CD14-positive monocyte (primary cell): ENCODE results near the gene HPSE2. TPM values are rescaled to one million over a fixed set of nuclear protein-coding genes. Genes with fewer than 3 reads are reported as not detected.

Experiments used
- DNase-seq, 3 donors: peaks; one replicate each; pipeline ENCODE4 v3.0.0-alpha.2; 2011 to 2022
- H2AFZ ChIP-seq: 2 replicates; pipeline ENCODE4 v1.6.0; 2012; ENCODE audit warnings: mild to moderate bottlenecking, low read depth, low read length, inconsistent platforms; ENCODE audit not compliant: insufficient read depth, poor library complexity, severe bottlenecking
- H3K27ac ChIP-seq, 2 donors: 1 replicate in 1 of 2; 2 replicates in 1 of 2; pipeline ENCODE4 v1.5.1; 2012 to 2013; ENCODE audit warnings: low read length in 2 of 2, control low read depth in 1 of 2, inconsistent platforms in 1 of 2, low read depth in 1 of 2, mild to moderate bottlenecking in 1 of 2
- H3K27me3 ChIP-seq, 2 donors: one replicate each; pipeline versions ENCODE4 v1.6.0 to v1.6.1; 2011 to 2013; ENCODE audit warnings: low read length in 2 of 2; ENCODE audit not compliant: control insufficient read depth in 2 of 2, insufficient read depth in 2 of 2
- H3K36me3 ChIP-seq, 2 donors: replicated peaks in 1 of 2; 1 replicate in 1 of 2; 2 replicates in 1 of 2; pipeline versions ENCODE4 v1.5.1 to v1.6.1; 2012 to 2013; ENCODE audit warnings: low read length in 2 of 2, control low read depth in 1 of 2, inconsistent platforms in 1 of 2, mild to moderate bottlenecking in 1 of 2; ENCODE audit not compliant: insufficient read depth in 2 of 2, control insufficient read depth in 1 of 2
- H3K4me1 ChIP-seq, 2 donors: 1 replicate in 1 of 2; 2 replicates in 1 of 2; pipeline versions ENCODE4 v1.5.1 to v1.6.1; 2012 to 2013; ENCODE audit warnings: low read length in 2 of 2, control low read depth in 1 of 2, inconsistent platforms in 1 of 2, mild to moderate bottlenecking in 1 of 2, moderate library complexity in 1 of 2; ENCODE audit not compliant: insufficient read depth in 2 of 2, control insufficient read depth in 1 of 2
- H3K4me2 ChIP-seq: replicated peaks from 2 replicates; pipeline ENCODE3; 2012; ENCODE audit warnings: low read length, moderate library complexity, mild to moderate bottlenecking; ENCODE audit not compliant: poor library complexity, severe bottlenecking; ENCODE audit errors: extremely low read depth
- H3K4me3 ChIP-seq, 3 experiments: fragments of 200-600 bp in 1 of 3; sonication (generic) in 1 of 3; replicated peaks in 1 of 3; 1 replicate in 2 of 3; 2 replicates in 1 of 3; pipeline ENCODE4 v1.5.1; 2011 to 2013; ENCODE audit warnings: low read length in 3 of 3, mild to moderate bottlenecking in 3 of 3, control low read depth in 2 of 3, low read depth in 2 of 3, inconsistent platforms in 1 of 3, moderate library complexity in 1 of 3
- H3K79me2 ChIP-seq: 2 replicates; pipeline ENCODE4 v1.6.0; 2012; ENCODE audit warnings: mild to moderate bottlenecking, control low read depth, inconsistent platforms, low read length, moderate library complexity; ENCODE audit not compliant: insufficient read depth
- H3K9ac ChIP-seq: 2 replicates; pipeline ENCODE4 v1.6.0; 2017; ENCODE audit warnings: low read length, mild to moderate bottlenecking; ENCODE audit not compliant: insufficient read depth, poor library complexity, severe bottlenecking
- H3K9me3 ChIP-seq, 2 donors: replicated peaks in 1 of 2; 1 replicate in 1 of 2; 2 replicates in 1 of 2; pipeline versions ENCODE4 v1.5.1 to v1.6.1; 2012 to 2013; ENCODE audit warnings: low read length in 2 of 2, control low read depth in 1 of 2; ENCODE audit not compliant: control insufficient read depth in 1 of 2, insufficient read depth in 1 of 2
- H4K20me1 ChIP-seq: 2 replicates; pipeline ENCODE4 v1.6.0; 2012; ENCODE audit warnings: mild to moderate bottlenecking, low read length, control low read depth, moderate library complexity; ENCODE audit not compliant: insufficient read depth
- H3K27ac Mint-ChIP-seq, 7 donors: one replicate each; pipeline ENCODE4 v1.8.0; 2020; ENCODE audit warnings: mild to moderate bottlenecking in 7 of 7, mixed read lengths in 7 of 7, moderate library complexity in 6 of 7, inconsistent platforms in 2 of 7
- H3K27me3 Mint-ChIP-seq, 3 donors: one replicate each; pipeline ENCODE4 v1.8.0; 2021 to 2022; ENCODE audit warnings: low read depth in 3 of 3, mild to moderate bottlenecking in 3 of 3, mixed read lengths in 3 of 3, moderate library complexity in 3 of 3, inconsistent platforms in 1 of 3
- H3K36me3 Mint-ChIP-seq, 2 donors: one replicate each; pipeline ENCODE4 v1.8.0; 2020; ENCODE audit warnings: mixed read lengths in 2 of 2, inconsistent platforms in 1 of 2, mild to moderate bottlenecking in 1 of 2
- H3K4me1 Mint-ChIP-seq: one replicate; pipeline ENCODE4 v1.8.0; 2020; ENCODE audit warnings: mild to moderate bottlenecking, mixed read lengths
- H3K4me3 Mint-ChIP-seq, 2 donors: one replicate each; pipeline ENCODE4 v1.8.0; 2020; ENCODE audit warnings: mild to moderate bottlenecking in 2 of 2, mixed read lengths in 2 of 2, moderate library complexity in 1 of 2
- H3K9me3 Mint-ChIP-seq, 7 donors: one replicate each; pipeline ENCODE4 v1.8.0; 2020 to 2022; ENCODE audit warnings: mixed read lengths in 7 of 7, mild to moderate bottlenecking in 6 of 7, moderate library complexity in 6 of 7, inconsistent platforms in 2 of 7
- CTCF ChIP-seq: fragments of 200-600 bp; IDR thresholded peaks from one replicate; pipeline ENCODE4 v1.8.0; 2022; ENCODE audit warnings: antibody characterized with exemption, mild to moderate bottlenecking
- WGBS: methylation state at CpG from one replicate; pipeline ENCODE4 v1.1.5; 2013; ENCODE audit warnings: missing lambda C conversion rate; ENCODE audit not compliant: insufficient coverage; 5-methylcytosine and 5-hydroxymethylcytosine counted together
- intact Hi-C, 2 donors: fragments of 100-400 bp; cut with micrococcal nuclease; formaldehyde crosslinking; loops; one replicate each; pipeline versions ENCODE4 v1.15.0 to v1.15.1; 2023
- polyA plus RNA-seq, 3 donors: library from polyadenylated mRNA; depleted of rRNA in 1 of 3; unstranded in 2 of 3; stranded (reverse) in 1 of 3; fragments of 300-500 nt in 2 of 3; fragments of >200 nt in 1 of 3; fragmentation: Illumina TruSeq in 2 of 3; gene quantifications; 1 replicate in 2 of 3; 2 replicates in 1 of 3; pipeline ENCODE4 v1.2.3, GENCODE V29; 2012 to 2021

The HPSE2 gene
- polyA plus RNA-seq, 3 donors: not detected

- Histone ChIP-seq H4K20me1 (no peaks in the 10 kb centered on the region), H3K4me1 (no peaks in the 10 kb centered on the region), H3K27me3 (peaks cover 12 to 15% of the 10 kb centered on the region in 2 donors), H3K36me3 (no peaks in the 10 kb centered on the region), H3K27ac (no peak overlapping the region), H3K9me3 (no peaks in the 10 kb centered on the region), H3K9ac (no peak overlapping the region), H2AFZ (no peak overlapping the region), H3K4me2 (no peak overlapping the region), H3K79me2 (no peaks in the 10 kb centered on the region), H3K4me3 (no peak overlapping the region)
- DNase-seq: no peak
- Mint-ChIP-seq H3K27me3 (peaks cover 10 to 34% (median 18%) of the 10 kb centered on the region in 3 donors), H3K36me3 (no peaks in the 10 kb centered on the region), H3K27ac (no peak overlapping the region), H3K9me3 (peaks cover 0 to 7% (median 0%) of the 10 kb centered on the region in 7 donors), H3K4me1 (peaks cover 4% of the 10 kb centered on the region), H3K4me3 (no peak overlapping the region)
- intact Hi-C loops: no loop called here
- 83% methylated on average over 1 of the region's 2 CpGs for WGBS
- no peak for TF ChIP-seq CTCF
Observed at GRCh38 chr10:98649170-98649569, 586.5 kb downstream of the HPSE2 start.

- Histone ChIP-seq H3K79me2 (no peaks in the 10 kb centered on the region), H3K4me3 (no peak overlapping the region), H3K36me3 (no peaks in the 10 kb centered on the region), H4K20me1 (no peaks in the 10 kb centered on the region), H3K9me3 (no peaks in the 10 kb centered on the region), H3K27me3 (peaks cover 12 to 15% of the 10 kb centered on the region in 2 donors), H2AFZ (no peak overlapping the region), H3K27ac (no peak overlapping the region), H3K4me2 (no peak overlapping the region), H3K9ac (no peak overlapping the region), H3K4me1 (no peaks in the 10 kb centered on the region)
- Mint-ChIP-seq H3K9me3 (peaks cover 0 to 7% (median 0%) of the 10 kb centered on the region in 7 donors), H3K27me3 (peaks cover 8 to 30% (median 16%) of the 10 kb centered on the region in 3 donors), H3K27ac (no peak overlapping the region), H3K36me3 (no peaks in the 10 kb centered on the region), H3K4me1 (peaks cover 4% of the 10 kb centered on the region), H3K4me3 (no peak overlapping the region)
- intact Hi-C loops: no loop called here
- TF ChIP-seq CTCF: no peak
- WGBS: 40% methylated on average over 2 of the region's 6 CpGs
- DNase-seq: no peak
Observed at GRCh38 chr10:98646998-98647917, 588.4 kb downstream of the HPSE2 start.
